HL-60 (cell line): ENCODE data around the gene EPHB2.

ENCODE experiments used
- DNase-seq, 2 experiments: peaks; one replicate each; pipeline ENCODE4 v3.0.0-alpha.2; 2010 to 2020; ENCODE audit warnings: low read depth in 1 of 2, low spot score in 1 of 2
- H3K27ac ChIP-seq: fragments of 250-450 bp; sonication (Bioruptor Pico); replicated peaks from 2 replicates; pipeline ENCODE4 v1.5.1; 2020; ENCODE audit warnings: mild to moderate bottlenecking, moderate library complexity
- H3K27me3 ChIP-seq: fragments of 250-450 bp; sonication (Bioruptor Pico); 2 replicates; pipeline ENCODE4 v1.5.1; 2021; ENCODE audit warnings: mild to moderate bottlenecking, moderate library complexity; ENCODE audit not compliant: insufficient read depth, poor library complexity, severe bottlenecking
- H3K4me3 ChIP-seq: replicated peaks from 2 replicates; pipeline ENCODE4 v1.5.1; 2011; ENCODE audit warnings: mild to moderate bottlenecking, control low read depth, low read length; ENCODE audit not compliant: insufficient read depth
- GABPA ChIP-seq: IDR thresholded peaks from 2 replicates; pipeline ENCODE4 v1.6.1; 2012; ENCODE audit warnings: low read depth
- POLR2AphosphoS5 ChIP-seq: IDR thresholded peaks from 2 replicates; pipeline ENCODE4 v1.6.1; 2012; ENCODE audit warnings: low read depth
- REST ChIP-seq: IDR thresholded peaks from 2 replicates; pipeline ENCODE4 v1.6.1; 2012; ENCODE audit warnings: low read depth; ENCODE audit not compliant: insufficient replicate concordance
- SPI1 ChIP-seq: IDR thresholded peaks from 2 replicates; pipeline ENCODE4 v1.6.1; 2012; ENCODE audit warnings: low read depth, mild to moderate bottlenecking, borderline replicate concordance
- TF ChIP-seq, protein P1 (sequence below): IDR thresholded peaks from one replicate; pipeline ENCODE4 v1.5.1; 2011; ENCODE audit warnings: low read length, control low read depth, inconsistent platforms; ENCODE audit not compliant: insufficient read depth

Gene EPHB2

GRCh38 chr1:22792396-22793160 is 81.9 kb downstream of the EPHB2 start:
- H3K4me3 ChIP-seq, result no peak overlapping the region
- H3K27ac ChIP-seq, result no peak overlapping the region
- no peaks in the 10 kb centered on the region for H3K27me3 ChIP-seq
- DNase-seq, result no peak
- TF ChIP-seq GABPA (no peak), POLR2AphosphoS5 (no peak), REST (no peak), SPI1 (no peak)
- TF ChIP-seq, protein P1, sequence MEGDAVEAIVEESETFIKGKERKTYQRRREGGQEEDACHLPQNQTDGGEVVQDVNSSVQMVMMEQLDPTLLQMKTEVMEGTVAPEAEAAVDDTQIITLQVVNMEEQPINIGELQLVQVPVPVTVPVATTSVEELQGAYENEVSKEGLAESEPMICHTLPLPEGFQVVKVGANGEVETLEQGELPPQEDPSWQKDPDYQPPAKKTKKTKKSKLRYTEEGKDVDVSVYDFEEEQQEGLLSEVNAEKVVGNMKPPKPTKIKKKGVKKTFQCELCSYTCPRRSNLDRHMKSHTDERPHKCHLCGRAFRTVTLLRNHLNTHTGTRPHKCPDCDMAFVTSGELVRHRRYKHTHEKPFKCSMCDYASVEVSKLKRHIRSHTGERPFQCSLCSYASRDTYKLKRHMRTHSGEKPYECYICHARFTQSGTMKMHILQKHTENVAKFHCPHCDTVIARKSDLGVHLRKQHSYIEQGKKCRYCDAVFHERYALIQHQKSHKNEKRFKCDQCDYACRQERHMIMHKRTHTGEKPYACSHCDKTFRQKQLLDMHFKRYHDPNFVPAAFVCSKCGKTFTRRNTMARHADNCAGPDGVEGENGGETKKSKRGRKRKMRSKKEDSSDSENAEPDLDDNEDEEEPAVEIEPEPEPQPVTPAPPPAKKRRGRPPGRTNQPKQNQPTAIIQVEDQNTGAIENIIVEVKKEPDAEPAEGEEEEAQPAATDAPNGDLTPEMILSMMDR, result no peak

- Histone ChIP-seq H3K27me3 (no peaks in the 10 kb centered on the region), H3K4me3 (no peak overlapping the region), H3K27ac (no peak overlapping the region)
- TF ChIP-seq SPI1, result no peak
- no peak for TF ChIP-seq REST
- TF ChIP-seq, protein P1, result no peak
- TF ChIP-seq POLR2AphosphoS5, result no peak
- no peak for TF ChIP-seq GABPA
- DNase-seq, result no peak
These were observed 83.0 kb downstream of the EPHB2 start for GRCh38 chr1:22793647-22794046.

DNA sequence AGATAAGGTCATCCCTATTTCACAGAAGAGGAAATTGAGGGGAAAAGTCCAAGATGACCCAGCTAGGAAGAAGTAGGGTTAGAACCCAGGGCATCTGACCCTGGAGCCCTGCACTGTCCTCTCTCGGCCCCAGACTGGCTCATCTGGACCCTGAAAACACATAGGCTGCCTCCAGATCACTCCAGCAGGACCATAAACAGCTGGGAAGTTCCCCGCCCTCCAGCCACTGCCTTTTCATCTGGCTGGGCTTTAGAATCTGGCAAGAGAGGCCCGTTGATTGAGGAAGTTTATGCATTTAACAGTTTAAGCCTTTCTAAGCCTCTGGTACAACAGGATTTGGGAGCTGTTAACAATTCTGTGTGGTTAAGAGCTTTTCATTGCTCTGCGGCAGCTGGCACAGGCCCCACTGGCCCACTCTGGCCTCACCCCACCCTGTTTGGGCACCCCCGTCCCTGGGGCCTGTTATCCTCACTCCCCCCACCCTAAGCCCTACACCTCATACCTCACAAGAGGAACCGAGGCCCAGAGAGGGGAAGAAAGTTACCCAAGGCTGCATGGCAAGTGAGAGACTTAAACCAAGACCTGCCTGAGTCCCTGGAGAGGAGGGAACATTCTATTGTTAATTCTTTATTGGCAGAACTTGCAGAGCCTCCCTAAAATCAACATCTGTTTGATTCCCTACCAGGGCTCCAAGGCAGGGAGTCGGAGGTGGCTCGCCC is 84.2 kb downstream of the EPHB2 start:
- H3K27me3 ChIP-seq, result no peaks in the 10 kb centered on the region
- no peak overlapping the region for H3K27ac ChIP-seq
- H3K4me3 ChIP-seq, result no peak overlapping the region
- TF ChIP-seq SPI1, result no peak
- no peak for TF ChIP-seq POLR2AphosphoS5
- TF ChIP-seq, protein P1, result no peak
- no peak for TF ChIP-seq GABPA
- TF ChIP-seq REST, result no peak
- no peak for DNase-seq
